ENCODE data around the gene SLC19A3. TPM values are rescaled to one million over a fixed set of nuclear protein-coding genes. Genes with fewer than 3 reads are reported as not detected.
A peak's percentile ranks its signal among the peaks of the same experiment; 100 is the strongest.

Gene SLC19A3
- 1 to 10 TPM in 1 of 2 donors, under 1 TPM in 1; 0.41 to 1.3 TPM for total RNA-seq

DNA sequence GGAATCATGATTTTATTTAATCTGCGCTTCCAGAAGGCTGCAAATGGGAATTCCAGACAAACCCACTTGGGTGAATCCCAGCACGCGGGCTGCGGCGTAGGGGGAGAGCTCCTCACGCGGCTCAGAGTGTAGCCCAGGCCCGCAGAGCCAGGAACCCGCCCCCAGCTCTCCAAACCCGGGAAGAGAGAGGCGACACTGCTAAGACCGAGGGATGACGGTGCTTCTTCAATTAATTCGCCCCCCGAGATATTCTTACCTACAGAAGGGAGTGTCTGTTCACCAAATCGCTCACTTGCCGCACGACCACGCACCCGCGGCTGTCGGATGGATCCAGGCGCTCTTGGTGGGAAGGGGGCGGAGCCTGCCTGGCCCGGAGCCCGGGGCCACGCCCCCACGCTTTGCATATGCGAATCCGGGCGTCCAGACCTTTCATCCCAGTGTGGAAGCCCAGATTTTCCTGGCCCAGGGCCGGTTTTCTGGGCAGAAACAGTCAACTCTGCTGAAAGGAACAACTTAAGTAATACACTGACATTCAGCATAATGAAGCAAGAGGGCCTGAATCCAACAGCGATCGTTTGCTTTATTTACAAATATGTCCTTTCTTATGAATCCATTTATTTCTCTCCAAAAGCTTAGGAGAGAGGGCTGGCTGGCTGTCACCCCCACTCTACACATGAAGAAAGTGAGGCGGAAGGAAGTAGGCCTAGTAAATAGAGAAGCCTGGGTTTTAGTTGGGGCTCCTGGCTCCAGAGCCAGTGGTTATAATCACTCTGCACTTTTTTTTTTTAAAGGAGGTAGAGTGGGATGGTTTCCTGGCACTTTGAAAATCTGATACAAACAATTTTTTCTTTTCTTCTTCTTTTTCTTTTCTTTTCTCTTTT is at the start of gene SLC19A3:
Gene SLC19A3, minus strand, starts transcription at position 342 of the 881 bp plus-strand sequence. CDS start 15,710 bp downstream, outside the sequence.
- Histone ChIP-seq H3K9me3 (no peaks in the 10 kb centered on the region), H3K36me3 (no peaks in the 10 kb centered on the region), H3K4me3 (peak within 1 kb of the TSS; percentile 7 to 28), H3K27me3 (replicated peaks; ENCODE audit: insufficient read depth) (no peaks in the 10 kb centered on the region), H3K4me1 (replicated peaks) (no peaks in the 10 kb centered on the region), H3K27ac (no peak within 1 kb of the TSS)
- WGBS, result 4% methylated on average over 35 of the region's 35 CpGs
- peak; percentile 58 for DNase-seq (ENCODE audit: low spot score)
- no peak for TF ChIP-seq POLR2AphosphoS5 (IDR thresholded peaks at IDR 0.05)
- TF ChIP-seq POLR2A (IDR thresholded peaks at IDR 0.05), result no peak
- no peak for TF ChIP-seq CTCF (IDR thresholded peaks at IDR 0.05)
- intact Hi-C loops (cut with DNase I), result no loop called here

DNA sequence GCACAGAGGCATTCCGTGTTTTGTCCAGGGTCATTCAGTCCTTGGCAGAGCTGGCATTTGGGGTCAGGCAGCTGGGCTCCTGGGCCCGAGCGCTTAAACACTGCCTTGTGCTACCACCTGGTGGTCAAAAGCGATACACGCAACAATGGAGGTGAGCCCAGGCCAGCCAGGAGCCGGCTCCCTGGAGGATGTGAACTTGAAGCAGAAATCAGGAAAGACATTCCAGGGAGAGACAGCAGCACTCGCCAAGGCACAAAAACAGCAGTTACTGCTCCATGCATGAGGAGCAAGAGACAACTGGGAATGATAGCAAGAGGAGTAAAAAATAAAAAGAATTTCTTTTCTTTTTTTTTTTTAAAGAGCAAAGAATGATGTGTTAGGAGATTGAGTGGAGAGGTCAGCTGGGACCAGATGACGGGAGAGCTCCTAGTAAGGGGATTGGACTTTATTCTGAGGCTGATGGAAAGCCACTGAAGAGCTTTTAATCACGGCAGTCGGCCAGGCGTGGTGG is 48.6 kb upstream of the SLC19A3 start:
- no peaks in the 10 kb centered on the region for H3K36me3 ChIP-seq
- H3K9me3 ChIP-seq, result no peaks in the 10 kb centered on the region
- H3K27me3 ChIP-seq (replicated peaks; ENCODE audit: insufficient read depth), result no peaks in the 10 kb centered on the region
- TF ChIP-seq POLR2AphosphoS5 (IDR thresholded peaks at IDR 0.05) (no peak), CTCF (IDR thresholded peaks at IDR 0.05) (peak; percentile 71 to 79 (median 76))
- H3K27ac ChIP-seq, result no peak overlapping the region
- no peaks in the 10 kb centered on the region for H3K4me1 ChIP-seq (replicated peaks)
- intact Hi-C loops (cut with DNase I), result loop anchor here (5.0 kb wide), 3 partner anchors 109 to 359 kb away; partner anchors contain the start of gene AGFG1
- no peak overlapping the region for H3K4me3 ChIP-seq
- DNase-seq (ENCODE audit: low spot score), result peak; percentile 62
- 31% methylated on average over 11 of the region's 11 CpGs for WGBS

GRCh38 chr2:227765788-227766372 is 48.1 kb upstream of the SLC19A3 start:
- intact Hi-C loops (cut with DNase I), result loop anchor here (5.0 kb wide), 3 partner anchors 109 to 359 kb away; partner anchors contain the start of gene AGFG1

DNA sequence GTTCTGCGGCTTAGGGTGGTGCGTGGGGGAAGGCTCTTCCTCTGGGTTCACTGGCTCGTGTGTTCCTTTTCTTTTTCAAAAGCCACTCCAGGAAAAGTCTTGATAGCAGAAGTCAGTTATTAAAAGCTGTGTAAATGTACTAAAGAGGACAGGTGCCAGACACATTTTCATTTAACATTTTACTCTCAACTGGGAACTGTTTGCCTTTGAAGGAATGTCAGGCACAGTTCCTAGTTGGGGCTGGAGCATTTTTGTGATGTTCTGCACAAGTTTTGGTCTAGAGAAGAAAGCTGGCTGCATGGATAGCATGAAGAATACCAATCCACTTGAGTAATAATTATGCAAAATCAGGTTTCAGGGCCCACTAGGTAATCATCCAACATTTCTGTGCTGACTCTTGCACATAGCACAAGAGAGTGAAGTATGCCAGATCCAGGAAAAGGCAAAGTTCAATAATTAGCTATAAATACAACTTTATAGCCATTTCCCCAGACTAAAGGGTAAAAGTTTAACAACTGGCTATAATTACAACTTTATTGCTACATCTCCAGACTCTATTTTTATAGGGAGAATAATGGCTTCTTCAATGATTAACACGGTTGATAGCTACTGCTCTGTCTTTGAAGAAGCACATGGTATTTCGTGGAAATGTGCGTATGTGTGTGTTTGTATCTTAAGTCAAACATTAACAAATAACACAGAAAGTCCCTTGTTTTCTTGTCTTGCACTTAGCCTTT is 44.1 kb upstream of the SLC19A3 start:
- intact Hi-C loops (cut with DNase I), result no loop called here
- Histone ChIP-seq H3K36me3 (no peaks in the 10 kb centered on the region), H3K4me1 (replicated peaks) (no peaks in the 10 kb centered on the region), H3K27ac (no peak overlapping the region), H3K27me3 (replicated peaks; ENCODE audit: insufficient read depth) (no peaks in the 10 kb centered on the region), H3K9me3 (no peaks in the 10 kb centered on the region), H3K4me3 (no peak overlapping the region)
- WGBS, result 23% methylated on average over 6 of the region's 6 CpGs
- TF ChIP-seq POLR2A (IDR thresholded peaks at IDR 0.05) (no peak), CTCF (IDR thresholded peaks at IDR 0.05) (no peak), POLR2AphosphoS5 (IDR thresholded peaks at IDR 0.05) (no peak)
- DNase-seq (ENCODE audit: low spot score), result no peak

More at GRCh38 chr2:227765788-227766372, 48.1 kb upstream of the SLC19A3 start:
- Histone ChIP-seq H3K4me1 (replicated peaks) (no peaks in the 10 kb centered on the region), H3K4me3 (no peak overlapping the region), H3K9me3 (no peaks in the 10 kb centered on the region), H3K27me3 (replicated peaks; ENCODE audit: insufficient read depth) (no peaks in the 10 kb centered on the region), H3K27ac (no peak overlapping the region), H3K36me3 (no peaks in the 10 kb centered on the region)
- WGBS, result 71% methylated on average over 4 of the region's 4 CpGs
- no peak for TF ChIP-seq CTCF (IDR thresholded peaks at IDR 0.05)
- TF ChIP-seq POLR2A (IDR thresholded peaks at IDR 0.05), result no peak
- no peak for TF ChIP-seq POLR2AphosphoS5 (IDR thresholded peaks at IDR 0.05)
- no peak for DNase-seq (ENCODE audit: low spot score)
